Loucy (cell line): ENCODE results near the gene PPP4R4.

Experiments used
- H2AFZ ChIP-seq: fragments of 200-600 bp; sonication (generic); 2 replicates; pipeline ENCODE4 v1.6.0; 2016; ENCODE audit warnings: antibody characterized with exemption, mild to moderate bottlenecking, low read length, moderate library complexity
- H3F3A ChIP-seq: fragments of 200-600 bp; 2 replicates; pipeline ENCODE4 v1.6.0; 2016; ENCODE audit warnings: antibody characterized with exemption, low read depth, mild to moderate bottlenecking
- H3K27me3 ChIP-seq: fragments of 200-600 bp; sonication (generic); 2 replicates; pipeline ENCODE4 v1.6.1; 2014; ENCODE audit warnings: low read length, mild to moderate bottlenecking; ENCODE audit not compliant: insufficient read depth, poor library complexity, severe bottlenecking
- H3K36me3 ChIP-seq: fragments of 200-600 bp; sonication (generic); 2 replicates; pipeline ENCODE4 v1.6.1; 2016; ENCODE audit warnings: low read length; ENCODE audit not compliant: insufficient read depth
- H3K4me1 ChIP-seq: fragments of 200-600 bp; sonication (generic); 2 replicates; pipeline ENCODE4 v1.5.1; 2014; ENCODE audit warnings: low read length, mild to moderate bottlenecking; ENCODE audit not compliant: insufficient read depth, poor library complexity, severe bottlenecking
- H3K4me2 ChIP-seq: fragments of 200-600 bp; sonication (generic); 2 replicates; pipeline ENCODE4 v1.6.0; 2014; ENCODE audit warnings: antibody characterized with exemption, low read length, low read depth, mild to moderate bottlenecking; ENCODE audit not compliant: poor library complexity, severe bottlenecking
- H3K4me3 ChIP-seq: fragments of 200-600 bp; sonication (generic); 2 replicates; pipeline ENCODE4 v1.5.1; 2014; ENCODE audit warnings: low read length, mild to moderate bottlenecking, mixed read lengths; ENCODE audit not compliant: poor library complexity, severe bottlenecking
- H3K79me2 ChIP-seq: fragments of 200-600 bp; sonication (generic); 2 replicates; pipeline ENCODE4 v1.6.1; 2014; ENCODE audit warnings: low read length; ENCODE audit not compliant: insufficient read depth
- H3K9ac ChIP-seq: fragments of 200-600 bp; sonication (generic); 2 replicates; pipeline ENCODE4 v1.6.0; 2014; ENCODE audit warnings: mild to moderate bottlenecking, low read depth, low read length, moderate library complexity; ENCODE audit not compliant: poor library complexity, severe bottlenecking
- H3K9me2 ChIP-seq: fragments of 200-600 bp; sonication (generic); replicated peaks from 2 replicates; pipeline ENCODE4 v1.6.1; 2016; ENCODE audit warnings: low read depth, low read length, mixed read lengths
- H3K9me3 ChIP-seq: fragments of 200-600 bp; sonication (generic); 2 replicates; pipeline ENCODE4 v1.6.1; 2014; ENCODE audit warnings: mild to moderate bottlenecking, antibody characterized with exemption, low read length, low read depth; ENCODE audit not compliant: insufficient read depth
- H4K20me1 ChIP-seq: fragments of 200-600 bp; sonication (generic); 2 replicates; pipeline ENCODE4 v1.6.0; 2014; ENCODE audit warnings: antibody characterized with exemption, low read length, mild to moderate bottlenecking; ENCODE audit not compliant: insufficient read depth, poor library complexity, severe bottlenecking
- EZH2phosphoT487 ChIP-seq: fragments of 200-600 bp; IDR thresholded peaks from 2 replicates; pipeline ENCODE4 v1.6.1; 2018; ENCODE audit warnings: antibody characterized with exemption, mild to moderate bottlenecking, moderate library complexity, borderline replicate concordance
- TF ChIP-seq, protein P1 (sequence below): fragments of 200-600 bp; sonication (generic); conservative IDR thresholded peaks from 2 replicates; pipeline ENCODE4 v1.5.1; 2014; ENCODE audit warnings: mild to moderate bottlenecking, antibody characterized with exemption, low read length

PPP4R4 gene

GRCh38 chr14:94176808-94177207 lies 2.7 kb downstream of the PPP4R4 start:
- Histone ChIP-seq H3K36me3 (no peaks in the 10 kb centered on the region), H3K9ac (no peak overlapping the region), H3K4me3 (no peak overlapping the region), H3F3A (peaks cover 2% of the 10 kb centered on the region; the same call in 1 of the 2 replicates), H3K4me2 (no peak overlapping the region), H3K79me2 (no peaks in the 10 kb centered on the region), H3K9me2 (no peaks in the 10 kb centered on the region), H3K4me1 (peaks cover 9% of the 10 kb centered on the region), H2AFZ (no peak overlapping the region), H3K27me3 (no peaks in the 10 kb centered on the region), H4K20me1 (no peaks in the 10 kb centered on the region), H3K9me3 (no peaks in the 10 kb centered on the region)
- TF ChIP-seq, protein P1, sequence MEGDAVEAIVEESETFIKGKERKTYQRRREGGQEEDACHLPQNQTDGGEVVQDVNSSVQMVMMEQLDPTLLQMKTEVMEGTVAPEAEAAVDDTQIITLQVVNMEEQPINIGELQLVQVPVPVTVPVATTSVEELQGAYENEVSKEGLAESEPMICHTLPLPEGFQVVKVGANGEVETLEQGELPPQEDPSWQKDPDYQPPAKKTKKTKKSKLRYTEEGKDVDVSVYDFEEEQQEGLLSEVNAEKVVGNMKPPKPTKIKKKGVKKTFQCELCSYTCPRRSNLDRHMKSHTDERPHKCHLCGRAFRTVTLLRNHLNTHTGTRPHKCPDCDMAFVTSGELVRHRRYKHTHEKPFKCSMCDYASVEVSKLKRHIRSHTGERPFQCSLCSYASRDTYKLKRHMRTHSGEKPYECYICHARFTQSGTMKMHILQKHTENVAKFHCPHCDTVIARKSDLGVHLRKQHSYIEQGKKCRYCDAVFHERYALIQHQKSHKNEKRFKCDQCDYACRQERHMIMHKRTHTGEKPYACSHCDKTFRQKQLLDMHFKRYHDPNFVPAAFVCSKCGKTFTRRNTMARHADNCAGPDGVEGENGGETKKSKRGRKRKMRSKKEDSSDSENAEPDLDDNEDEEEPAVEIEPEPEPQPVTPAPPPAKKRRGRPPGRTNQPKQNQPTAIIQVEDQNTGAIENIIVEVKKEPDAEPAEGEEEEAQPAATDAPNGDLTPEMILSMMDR, result no peak
- TF ChIP-seq EZH2phosphoT487, result no peak

DNA sequence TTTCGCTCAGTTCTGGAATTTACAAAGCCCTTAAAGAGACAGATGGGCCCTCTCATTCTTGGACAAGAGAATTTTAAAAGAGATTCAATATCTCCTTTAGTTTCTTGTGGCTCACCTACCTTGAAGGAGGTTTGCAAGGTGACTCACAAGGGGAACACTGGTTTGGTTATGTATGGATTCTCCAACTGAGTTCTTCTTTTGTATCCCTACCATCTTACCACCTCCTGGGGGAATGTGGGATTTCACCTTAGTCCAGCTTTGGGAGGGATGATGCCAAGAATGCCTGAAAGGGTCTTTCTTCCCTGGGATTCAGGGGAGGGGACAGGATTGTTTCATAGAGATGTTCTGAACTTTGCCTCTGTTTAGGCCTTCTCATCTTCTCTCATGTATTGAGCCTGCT lies 3.7 kb downstream of the PPP4R4 start:
- peaks cover 9% of the 10 kb centered on the region for H3K4me1 ChIP-seq
- H3K79me2 ChIP-seq, result no peaks in the 10 kb centered on the region
- H3K36me3 ChIP-seq, result no peaks in the 10 kb centered on the region
- no peaks in the 10 kb centered on the region for H3K9me3 ChIP-seq
- H3K4me3 ChIP-seq, result no peak overlapping the region
- H3F3A ChIP-seq, result peaks cover 2% of the 10 kb centered on the region; the same call in 1 of the 2 replicates
- H2AFZ ChIP-seq, result no peak overlapping the region
- H3K9ac ChIP-seq, result no peak overlapping the region
- H3K9me2 ChIP-seq, result no peaks in the 10 kb centered on the region
- H3K4me2 ChIP-seq, result no peak overlapping the region
- no peaks in the 10 kb centered on the region for H4K20me1 ChIP-seq
- no peaks in the 10 kb centered on the region for H3K27me3 ChIP-seq
- no peak for TF ChIP-seq EZH2phosphoT487
- TF ChIP-seq, protein P1, result no peak

DNA sequence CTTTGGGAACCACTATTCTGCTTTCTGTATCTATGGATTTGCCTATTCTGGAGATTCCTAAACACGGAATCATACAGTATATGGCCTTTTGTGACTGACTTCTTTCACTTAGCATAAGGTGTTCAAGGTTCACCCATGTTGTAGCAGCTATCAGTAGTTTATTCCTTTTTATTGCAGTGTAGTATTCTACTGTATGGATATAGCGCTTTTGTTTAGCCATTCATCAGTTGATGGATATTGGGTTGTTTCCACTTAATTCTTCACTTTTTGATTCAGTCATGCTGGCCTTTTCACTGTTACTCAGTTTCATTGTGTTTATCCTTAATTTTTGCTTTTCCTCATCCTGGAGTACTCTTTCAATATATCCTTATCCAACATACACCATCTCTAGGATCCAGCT lies 5.1 kb downstream of the PPP4R4 start:
- Histone ChIP-seq H3K79me2 (no peaks in the 10 kb centered on the region), H3K9me3 (no peaks in the 10 kb centered on the region), H3K36me3 (no peaks in the 10 kb centered on the region), H4K20me1 (no peaks in the 10 kb centered on the region), H3K4me1 (no peaks in the 10 kb centered on the region), H3F3A (peaks cover 2% of the 10 kb centered on the region; the same call in 1 of the 2 replicates), H3K4me2 (no peak overlapping the region), H2AFZ (no peak overlapping the region), H3K27me3 (no peaks in the 10 kb centered on the region), H3K9ac (no peak overlapping the region), H3K9me2 (no peaks in the 10 kb centered on the region), H3K4me3 (no peak overlapping the region)
- no peak for TF ChIP-seq EZH2phosphoT487
- TF ChIP-seq, protein P1, result no peak
